ENCODE results near the gene PDCD7. TPM values are rescaled to one million over a fixed set of nuclear protein-coding genes. Genes with fewer than 3 reads are reported as not detected.
"Not testable (repeated sequence)": the region's sequence is repeated elsewhere in the genome, so short reads cannot be mapped to it uniquely, and the experiment has no call there.

PDCD7 gene
- total RNA-seq, 1 donor from 2014 or later = 19.3 TPM

DNA sequence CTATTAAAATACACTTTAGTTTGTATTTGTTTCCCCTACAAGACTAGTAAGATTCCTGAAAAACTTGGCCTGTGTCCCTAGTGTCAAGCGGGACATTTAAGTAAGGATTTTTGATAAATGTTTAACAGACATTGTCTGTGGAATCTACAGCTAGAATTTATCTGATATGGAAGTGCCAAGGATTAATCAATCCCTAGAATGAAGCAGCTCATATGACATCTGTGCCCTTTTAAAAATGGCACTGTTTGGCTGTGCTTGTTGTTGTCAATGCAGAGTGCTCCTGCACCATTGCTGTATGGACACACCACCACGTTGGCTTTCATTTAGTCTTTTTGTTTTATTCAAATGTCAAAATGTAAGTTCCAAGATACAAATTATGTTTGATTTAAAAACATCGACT is 14.3 kb upstream of the PDCD7 start:
- Mint-ChIP-seq H3K27ac (ENCODE audit: unreplicated experiment) (no peak overlapping the region), H3K27me3 (ENCODE audit: unreplicated experiment) (peaks cover 2% of the 10 kb centered on the region), H3K36me3 (ENCODE audit: low read depth, unreplicated experiment) (peaks cover 4% of the 10 kb centered on the region), H3K9me3 (ENCODE audit: unreplicated experiment) (no peaks in the 10 kb centered on the region), H3K4me3 (ENCODE audit: unreplicated experiment) (no peak overlapping the region), H3K4me1 (ENCODE audit: unreplicated experiment) (peaks cover 12% of the 10 kb centered on the region)
- no peak for DNase-seq (ENCODE audit: low spot score)
- no peak for TF ChIP-seq CTCF (IDR thresholded peaks at IDR 0.05; ENCODE audit: unreplicated experiment)

GRCh38 chr15:65146438-65146837 is 12.8 kb upstream of the PDCD7 start:
- TF ChIP-seq CTCF (IDR thresholded peaks at IDR 0.05; ENCODE audit: unreplicated experiment) = no peak
- H3K9me3 Mint-ChIP-seq (ENCODE audit: unreplicated experiment) = no peaks in the 10 kb centered on the region
- peak overlapping the region; percentile 16 for H3K27ac Mint-ChIP-seq (ENCODE audit: unreplicated experiment)
- peaks cover 2% of the 10 kb centered on the region for H3K36me3 Mint-ChIP-seq (ENCODE audit: low read depth, unreplicated experiment)
- DNase-seq (ENCODE audit: low spot score) = no peak
- H3K27me3 Mint-ChIP-seq (ENCODE audit: unreplicated experiment) = peaks cover 2% of the 10 kb centered on the region
- H3K4me1 Mint-ChIP-seq (ENCODE audit: unreplicated experiment) = peaks cover 12% of the 10 kb centered on the region
- no peak overlapping the region for H3K4me3 Mint-ChIP-seq (ENCODE audit: unreplicated experiment)

DNA sequence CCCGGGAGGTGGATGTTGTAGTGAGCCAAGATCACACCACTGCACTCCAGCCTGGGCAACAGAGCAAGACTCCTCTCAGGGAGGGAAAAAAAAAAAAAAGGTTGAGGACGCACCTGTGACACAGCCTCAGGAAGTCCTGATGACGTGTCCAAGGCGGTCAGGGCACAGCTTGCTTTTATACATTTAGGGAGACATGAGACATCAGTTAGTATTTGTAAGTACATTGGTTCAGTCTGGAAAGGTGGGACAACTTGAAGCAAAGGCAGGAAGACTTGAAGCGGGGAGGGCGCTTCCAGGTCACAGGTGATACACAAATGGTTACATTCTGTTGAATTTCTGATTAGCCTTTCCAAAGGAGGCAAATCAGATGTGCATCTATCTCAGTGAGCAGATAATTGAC is 5.0 kb upstream of the PDCD7 start:
- H3K4me3 Mint-ChIP-seq (ENCODE audit: unreplicated experiment); H3K4me1 Mint-ChIP-seq (ENCODE audit: unreplicated experiment); H3K27ac Mint-ChIP-seq (ENCODE audit: unreplicated experiment); DNase-seq (ENCODE audit: low spot score); H3K9me3 Mint-ChIP-seq (ENCODE audit: unreplicated experiment): not testable (repeated sequence)
- Mint-ChIP-seq H3K27me3 (ENCODE audit: unreplicated experiment) (peaks cover 12% of the 10 kb centered on the region), H3K36me3 (ENCODE audit: low read depth, unreplicated experiment) (peaks cover 13% of the 10 kb centered on the region)

DNA sequence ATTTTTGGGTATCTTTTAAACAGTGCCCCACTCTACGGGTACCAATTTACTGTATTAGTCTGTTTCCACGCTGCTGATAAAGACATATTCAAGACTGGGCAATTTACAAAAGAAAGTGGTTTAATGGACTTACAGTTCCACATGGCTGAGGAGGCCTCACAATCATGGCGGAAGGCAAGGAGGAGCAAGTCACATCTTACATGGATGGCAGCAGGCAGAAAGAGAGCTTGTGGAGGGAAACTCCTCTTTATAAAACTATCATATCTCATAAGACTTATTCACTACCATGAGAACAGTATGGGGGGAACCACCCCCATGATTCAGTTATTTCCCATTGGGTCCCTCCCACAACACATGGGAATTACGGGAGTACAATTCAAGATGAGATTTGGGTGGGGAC is 4.3 kb upstream of the PDCD7 start:
- H3K9me3 Mint-ChIP-seq (ENCODE audit: unreplicated experiment); H3K4me3 Mint-ChIP-seq (ENCODE audit: unreplicated experiment); DNase-seq (ENCODE audit: low spot score); H3K4me1 Mint-ChIP-seq (ENCODE audit: unreplicated experiment); H3K27ac Mint-ChIP-seq (ENCODE audit: unreplicated experiment): not testable (repeated sequence)
- H3K36me3 Mint-ChIP-seq (ENCODE audit: low read depth, unreplicated experiment) = peaks cover 13% of the 10 kb centered on the region
- H3K27me3 Mint-ChIP-seq (ENCODE audit: unreplicated experiment) = peaks cover 12% of the 10 kb centered on the region

- Mint-ChIP-seq H3K36me3 (ENCODE audit: low read depth, unreplicated experiment) (peaks cover 13% of the 10 kb centered on the region), H3K27me3 (ENCODE audit: unreplicated experiment) (peaks cover 12% of the 10 kb centered on the region)
- H3K4me1 Mint-ChIP-seq (ENCODE audit: unreplicated experiment); H3K9me3 Mint-ChIP-seq (ENCODE audit: unreplicated experiment); H3K4me3 Mint-ChIP-seq (ENCODE audit: unreplicated experiment); H3K27ac Mint-ChIP-seq (ENCODE audit: unreplicated experiment); DNase-seq (ENCODE audit: low spot score): not testable (repeated sequence)
Observed at GRCh38 chr15:65137089-65137488, 3.5 kb upstream of the PDCD7 start.

- no peak for TF ChIP-seq CTCF (IDR thresholded peaks at IDR 0.05; ENCODE audit: unreplicated experiment)
- peaks cover 13% of the 10 kb centered on the region for H3K36me3 Mint-ChIP-seq (ENCODE audit: low read depth, unreplicated experiment)
- H3K27ac Mint-ChIP-seq (ENCODE audit: unreplicated experiment) = no peak overlapping the region
- DNase-seq (ENCODE audit: low spot score) = no peak
- peaks cover 6% of the 10 kb centered on the region for H3K9me3 Mint-ChIP-seq (ENCODE audit: unreplicated experiment)
- H3K4me3 Mint-ChIP-seq (ENCODE audit: unreplicated experiment) = peak overlapping the region; percentile 60
- peaks cover 12% of the 10 kb centered on the region for H3K27me3 Mint-ChIP-seq (ENCODE audit: unreplicated experiment)
- peaks cover 15% of the 10 kb centered on the region for H3K4me1 Mint-ChIP-seq (ENCODE audit: unreplicated experiment)
Observed at GRCh38 chr15:65134538-65134937, 930 bp upstream of the PDCD7 start.
